HEK293T (cell line): ENCODE data around the gene POLR2A.
"Not testable (repeated sequence)": the region's sequence is repeated elsewhere in the genome, so short reads cannot be mapped to it uniquely, and the experiment has no call there.

Experiments
- CTCF ChIA-PET: fragments of 350-600 bp; formaldehyde crosslinking; extraction: SDS; loops from one replicate; lab custom pipeline; 2021; ENCODE audit warnings: antibody characterized with exemption, inconsistent platforms; lab: Yijun Ruan, JAX
- POLR2A ChIA-PET: fragments of 350-600 bp; formaldehyde crosslinking; extraction: SDS; loops from one replicate; lab custom pipeline; 2020; ENCODE audit warnings: antibody characterized with exemption, inconsistent platforms; lab: Yijun Ruan, JAX
- DNase-seq: peaks from one replicate; pipeline ENCODE4 v3.0.0; 2012; ENCODE audit warnings: mixed read lengths; ENCODE audit errors: extremely low spot score
- ARNT ChIP-seq: fragments of 450-650 bp; IDR thresholded peaks from 2 replicates; pipeline ENCODE4 v1.6.1; 2017; ENCODE audit warnings: mild to moderate bottlenecking
- BHLHE40 ChIP-seq: fragments of 450-650 bp; IDR thresholded peaks from 2 replicates; pipeline ENCODE4 v1.6.1; 2016; ENCODE audit warnings: mild to moderate bottlenecking, moderate library complexity, borderline replicate concordance
- CTBP1 ChIP-seq: fragments of 450-650 bp; IDR thresholded peaks from 2 replicates; pipeline ENCODE4 v1.6.1; 2016; ENCODE audit warnings: borderline replicate concordance
- ELF4 ChIP-seq: fragments of 450-650 bp; IDR thresholded peaks from 2 replicates; pipeline ENCODE4 v1.6.1; 2017; ENCODE audit warnings: antibody characterized with exemption
- FOXA1 ChIP-seq: fragments of 450-650 bp; IDR thresholded peaks from 2 replicates; pipeline ENCODE4 v1.6.1; 2016; ENCODE audit warnings: mild to moderate bottlenecking
- FOXK2 ChIP-seq: fragments of 450-650 bp; IDR thresholded peaks from 2 replicates; pipeline ENCODE4 v1.6.1; 2016; ENCODE audit warnings: mild to moderate bottlenecking
- FOXM1 ChIP-seq: fragments of 450-650 bp; IDR thresholded peaks from 2 replicates; pipeline ENCODE4 v1.6.1; 2017; ENCODE audit warnings: mild to moderate bottlenecking, borderline replicate concordance
- HDGF ChIP-seq: fragments of 450-650 bp; IDR thresholded peaks from 2 replicates; pipeline ENCODE4 v1.6.1; 2017; ENCODE audit warnings: antibody characterized with exemption, borderline replicate concordance
- L3MBTL2 ChIP-seq: fragments of 450-650 bp; conservative IDR thresholded peaks from 2 replicates; pipeline ENCODE4 v1.6.1; 2016; ENCODE audit warnings: mild to moderate bottlenecking
- LEF1 ChIP-seq: fragments of 450-650 bp; IDR thresholded peaks from 2 replicates; pipeline ENCODE4 v1.6.1; 2017; ENCODE audit warnings: mild to moderate bottlenecking, borderline replicate concordance
- NFRKB ChIP-seq: fragments of 450-650 bp; IDR thresholded peaks from 2 replicates; pipeline ENCODE4 v1.6.1; 2016; ENCODE audit warnings: mild to moderate bottlenecking, moderate library complexity
- PKNOX1 ChIP-seq: fragments of 450-650 bp; IDR thresholded peaks from 2 replicates; pipeline ENCODE4 v1.6.1; 2016
- SP1 ChIP-seq: fragments of 450-650 bp; IDR thresholded peaks from 2 replicates; pipeline ENCODE4 v1.6.1; 2017
- SUZ12 ChIP-seq: fragments of 450-650 bp; IDR thresholded peaks from 2 replicates; pipeline ENCODE4 v1.6.1; 2016; ENCODE audit warnings: mild to moderate bottlenecking
- TARDBP ChIP-seq: fragments of 450-650 bp; IDR thresholded peaks from 2 replicates; pipeline ENCODE4 v1.6.1; 2016
- ZNF384 ChIP-seq: fragments of 450-650 bp; IDR thresholded peaks from 2 replicates; pipeline ENCODE4 v1.6.1; 2016

The POLR2A gene

GRCh38 chr17:7465597-7466275 is 18.4 kb upstream of the POLR2A start:
- no peak for DNase-seq
- TF ChIP-seq ZNF384 (no peak), L3MBTL2 (no peak), PKNOX1 (no peak), FOXA1 (no peak)
- ChIA-PET CTCF (no interaction called here), POLR2A (interaction anchor here (1.1 kb wide), 1 partner anchor 29 kb away, joined by 3 read pairs; no protein-coding TSS in a partner anchor)

GRCh38 chr17:7466318-7466638 is 17.9 kb upstream of the POLR2A start:
- no peak for DNase-seq
- ChIA-PET CTCF (no interaction called here), POLR2A (interaction anchor here (1.1 to 1.2 kb wide), 2 partner anchors 10 to 29 kb away, joined by 3 to 4 read pairs; no protein-coding TSS in a partner anchor)
- TF ChIP-seq L3MBTL2 (no peak), SUZ12 (no peak), SP1 (no peak), FOXA1 (no peak)

- TF ChIP-seq L3MBTL2: no peak
- TF ChIP-seq HDGF: no peak
- TF ChIP-seq CTBP1: no peak
- no peak for TF ChIP-seq PKNOX1
- no peak for TF ChIP-seq ELF4
- TF ChIP-seq SP1: no peak
- TF ChIP-seq FOXA1: no peak
- no peak for TF ChIP-seq TARDBP
- no peak for TF ChIP-seq FOXK2
- TF ChIP-seq LEF1: no peak
- TF ChIP-seq NFRKB: no peak
- no peak for TF ChIP-seq FOXM1
- TF ChIP-seq ZNF384: no peak
- no peak for TF ChIP-seq ARNT
- TF ChIP-seq BHLHE40: no peak
- no peak for TF ChIP-seq SUZ12
- CTCF ChIA-PET: no interaction called here
- POLR2A ChIA-PET: interaction anchor here (0.6 to 1.2 kb wide), 3 partner anchors 9 to 30 kb away, joined by 3 to 4 read pairs (median 3); no protein-coding TSS in a partner anchor
- DNase-seq: no peak
Observed at GRCh38 chr17:7466639-7467341, 17.4 kb upstream of the POLR2A start.

GRCh38 chr17:7467498-7467897 is 16.7 kb upstream of the POLR2A start:
- POLR2A ChIA-PET: interaction anchor here (0.6 to 1.2 kb wide), 3 partner anchors 9 to 22 kb away, joined by 3 to 4 read pairs (median 3); no protein-coding TSS in a partner anchor
- TF ChIP-seq FOXK2: no peak
- TF ChIP-seq L3MBTL2: no peak
- TF ChIP-seq BHLHE40: no peak
- no peak for TF ChIP-seq PKNOX1
- no peak for TF ChIP-seq LEF1
- no peak for TF ChIP-seq FOXA1
- TF ChIP-seq ELF4: no peak
- TF ChIP-seq SP1: no peak
- TF ChIP-seq TARDBP: no peak
- no peak for DNase-seq
- CTCF ChIA-PET: no interaction called here

DNA sequence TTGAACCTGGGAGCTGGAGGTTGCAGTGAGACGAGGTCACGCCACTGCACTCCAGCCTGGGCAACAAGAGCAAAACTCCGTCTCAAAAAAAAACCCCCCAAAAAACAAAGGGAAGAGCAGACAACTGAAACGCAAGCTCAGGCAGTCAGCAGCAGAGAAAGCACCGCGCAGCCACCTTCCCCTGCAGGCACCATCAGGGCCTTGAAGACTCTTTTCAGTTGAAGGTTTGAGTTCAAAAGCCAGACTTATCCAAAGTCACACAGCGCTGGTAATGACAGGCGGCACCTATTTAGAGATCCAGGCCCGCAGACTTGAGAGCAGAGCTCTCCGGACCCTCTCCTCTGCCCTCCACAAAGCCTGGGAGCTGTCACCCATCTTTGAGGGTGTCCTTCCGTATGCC is 15.9 kb upstream of the POLR2A start:
- TF ChIP-seq TARDBP: no peak
- TF ChIP-seq FOXM1: no peak
- no peak for TF ChIP-seq BHLHE40
- no peak for TF ChIP-seq ZNF384
- no peak for TF ChIP-seq L3MBTL2
- TF ChIP-seq FOXK2: no peak
- TF ChIP-seq PKNOX1: no peak
- TF ChIP-seq FOXA1: no peak
- TF ChIP-seq SUZ12: no peak
- TF ChIP-seq SP1: no peak
- ChIA-PET POLR2A (interaction anchor here (0.9 kb wide), 1 partner anchor 22 kb away, joined by 3 read pairs; no protein-coding TSS in a partner anchor), CTCF (no interaction called here)
- DNase-seq: no peak

- no peak for TF ChIP-seq FOXK2
- TF ChIP-seq L3MBTL2: no peak
- no peak for TF ChIP-seq SP1
- TF ChIP-seq CTBP1: no peak
- no peak for TF ChIP-seq BHLHE40
- TF ChIP-seq FOXM1: no peak
- no peak for TF ChIP-seq ARNT
- no peak for TF ChIP-seq ZNF384
- TF ChIP-seq HDGF: no peak
- TF ChIP-seq TARDBP: no peak
- TF ChIP-seq LEF1: no peak
- no peak for TF ChIP-seq FOXA1
- TF ChIP-seq PKNOX1: no peak
- POLR2A ChIA-PET: interaction anchor here (0.9 kb wide), 1 partner anchor 15 kb away, joined by 3 read pairs; the partner anchor contains the start of gene POLR2A
- DNase-seq: no peak
- CTCF ChIA-PET: no interaction called here
Observed at GRCh38 chr17:7468804-7469389, 15.3 kb upstream of the POLR2A start.

GRCh38 chr17:7469843-7470242 is 14.3 kb upstream of the POLR2A start:
- CTCF ChIA-PET, DNase-seq: not testable (repeated sequence)
- POLR2A ChIA-PET: interaction anchor here (1.0 kb wide), 1 partner anchor 10 kb away, joined by 3 read pairs; no protein-coding TSS in a partner anchor

DNA sequence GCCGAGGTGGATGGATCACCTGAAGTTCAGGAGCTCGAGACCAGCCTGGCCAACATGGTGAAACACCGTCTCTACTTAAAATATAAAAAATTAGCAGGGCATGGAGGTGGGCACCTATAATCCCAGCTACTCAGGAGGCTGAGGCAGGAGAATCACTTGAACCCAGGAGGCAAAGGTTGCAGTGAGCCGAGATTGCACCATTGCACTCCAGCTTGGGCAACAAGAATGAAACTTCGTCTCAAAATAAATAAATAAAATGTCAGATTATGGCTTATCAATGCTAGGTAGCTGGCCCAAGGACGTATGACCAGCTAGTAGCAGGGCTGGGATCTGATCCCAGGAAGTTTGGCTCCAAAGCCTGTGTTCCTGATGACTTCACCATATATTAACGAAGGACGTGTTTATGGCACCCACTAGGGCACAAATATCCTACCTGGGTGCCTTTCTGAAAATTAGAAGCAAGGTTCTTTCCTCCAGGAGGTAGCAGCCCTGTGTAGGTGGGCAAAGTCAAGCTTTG is 13.7 kb upstream of the POLR2A start:
- CTCF ChIA-PET: interaction anchor here (0.5 kb wide), 1 partner anchor 35 kb away, joined by 3 read pairs; no protein-coding TSS in a partner anchor
- POLR2A ChIA-PET: interaction anchor here (1.0 kb wide), 1 partner anchor 10 kb away, joined by 3 read pairs; no protein-coding TSS in a partner anchor
- not testable (repeated sequence) for DNase-seq
